Calu3 (cell line): ENCODE results near the gene UROC1. TPM values are rescaled to one million over a fixed set of nuclear protein-coding genes. Genes with fewer than 3 reads are reported as not detected.

Source experiments
- BruUV-seq: library from RNA; stranded (reverse); fragments of 400-500 nt; replicated peaks from 2 replicates; lab custom pipeline; 2021; lab: Mats Ljungman, UMichigan
- CTCF ChIA-PET: fragments of 300-600 bp; sonication (Branson Sonifier 250); formaldehyde crosslinking; loops from one replicate; lab custom pipeline; 2022; ENCODE audit warnings: antibody characterized with exemption; lab: Charles Lee
- DNase-seq: peaks from one replicate; pipeline ENCODE4 v3.0.0; 2022
- H3K27ac Mint-ChIP-seq: one replicate; pipeline ENCODE4 v1.8.0; 2022; ENCODE audit warnings: mixed read lengths; ENCODE audit not compliant: unreplicated experiment
- H3K27me3 Mint-ChIP-seq: one replicate; pipeline ENCODE4 v1.8.0; 2022; ENCODE audit warnings: mixed read lengths; ENCODE audit not compliant: unreplicated experiment
- H3K36me3 Mint-ChIP-seq: one replicate; pipeline ENCODE4 v1.8.0; 2022; ENCODE audit warnings: mild to moderate bottlenecking, moderate library complexity, mixed read lengths; ENCODE audit not compliant: insufficient read depth, unreplicated experiment
- H3K4me1 Mint-ChIP-seq: one replicate; pipeline ENCODE4 v1.8.0; 2022; ENCODE audit warnings: mild to moderate bottlenecking, low read depth, mixed read lengths; ENCODE audit not compliant: unreplicated experiment
- H3K4me3 Mint-ChIP-seq: one replicate; pipeline ENCODE4 v1.8.0; 2022; ENCODE audit warnings: mild to moderate bottlenecking, low read depth, moderate library complexity, mixed read lengths; ENCODE audit not compliant: unreplicated experiment
- H3K9me3 Mint-ChIP-seq: one replicate; pipeline ENCODE4 v1.8.0; 2022; ENCODE audit warnings: low read depth, mixed read lengths; ENCODE audit not compliant: unreplicated experiment
- CTCF ChIP-seq: fragments of 200-600 bp; IDR thresholded peaks from one replicate; pipeline ENCODE4 v1.8.0; 2022; ENCODE audit warnings: antibody characterized with exemption; ENCODE audit not compliant: unreplicated experiment
- intact Hi-C: fragments of 100-400 bp; cut with micrococcal nuclease; formaldehyde crosslinking; loops from one replicate; pipeline ENCODE4 v1.10.0; 2022; ENCODE audit not compliant: unreplicated experiment
- total RNA-seq: library from RNA; stranded (reverse); gene quantifications from 2 replicates; pipeline ENCODE4 v1.2.3, GENCODE V29; 2022

Gene UROC1
- total RNA-seq, 1 experiment from 2014 or later = not detected

- intact Hi-C loops = no loop called here
- peaks cover 30% of the 10 kb centered on the region for H3K36me3 Mint-ChIP-seq
- no TSS peak for BruUV-seq
Observed at GRCh38 chr3:126440709-126440995, 76.9 kb downstream of the UROC1 start.

GRCh38 chr3:126439968-126440708, 77.4 kb downstream of the UROC1 start:
- H3K9me3 Mint-ChIP-seq = no peaks in the 10 kb centered on the region
- BruUV-seq = no TSS peak
- H3K4me1 Mint-ChIP-seq = no peaks in the 10 kb centered on the region
- no peak overlapping the region for H3K4me3 Mint-ChIP-seq
- TF ChIP-seq CTCF = no peak
- peaks cover 30% of the 10 kb centered on the region for H3K36me3 Mint-ChIP-seq
- intact Hi-C loops = no loop called here
- CTCF ChIA-PET = interaction anchor here (0.5 to 1.0 kb wide), 2 partner anchors 17 to 18 kb away, joined by 3 read pairs; no protein-coding TSS in a partner anchor
- H3K27ac Mint-ChIP-seq = peak overlapping the region; percentile 41
- DNase-seq = no peak
- no peaks in the 10 kb centered on the region for H3K27me3 Mint-ChIP-seq

More at GRCh38 chr3:126440709-126440995, 76.9 kb downstream of the UROC1 start:
- DNase-seq = no peak
- no peaks in the 10 kb centered on the region for H3K27me3 Mint-ChIP-seq
- peak overlapping the region; percentile 41 for H3K27ac Mint-ChIP-seq
- H3K9me3 Mint-ChIP-seq = no peaks in the 10 kb centered on the region
- H3K4me3 Mint-ChIP-seq = no peak overlapping the region
- H3K4me1 Mint-ChIP-seq = peaks cover 3% of the 10 kb centered on the region
- no peak for TF ChIP-seq CTCF
- CTCF ChIA-PET = interaction anchor here (0.5 kb wide), 1 partner anchor 18 kb away, joined by 3 read pairs; no protein-coding TSS in a partner anchor

GRCh38 chr3:126439346-126439967, 78.1 kb downstream of the UROC1 start:
- no TSS peak for BruUV-seq
- H3K27ac Mint-ChIP-seq = no peak overlapping the region
- no peaks in the 10 kb centered on the region for H3K27me3 Mint-ChIP-seq
- no peaks in the 10 kb centered on the region for H3K9me3 Mint-ChIP-seq
- no peak overlapping the region for H3K4me3 Mint-ChIP-seq
- DNase-seq = peak; percentile 1
- intact Hi-C loops = no loop called here
- no peak for TF ChIP-seq CTCF
- CTCF ChIA-PET = interaction anchor here (1.0 kb wide), 1 partner anchor 16 kb away, joined by 3 read pairs; no protein-coding TSS in a partner anchor
- H3K36me3 Mint-ChIP-seq = peaks cover 34% of the 10 kb centered on the region
- H3K4me1 Mint-ChIP-seq = no peaks in the 10 kb centered on the region

GRCh38 chr3:126438746-126439145, 78.8 kb downstream of the UROC1 start:
- no peak overlapping the region for H3K27ac Mint-ChIP-seq
- H3K4me3 Mint-ChIP-seq = no peak overlapping the region
- peak; percentile 0 for DNase-seq
- H3K36me3 Mint-ChIP-seq = peaks cover 36% of the 10 kb centered on the region
- CTCF ChIA-PET = no interaction called here
- no TSS peak for BruUV-seq
- no peaks in the 10 kb centered on the region for H3K27me3 Mint-ChIP-seq
- no peaks in the 10 kb centered on the region for H3K4me1 Mint-ChIP-seq
- H3K9me3 Mint-ChIP-seq = no peaks in the 10 kb centered on the region
- no peak for TF ChIP-seq CTCF
- intact Hi-C loops = no loop called here
